IPS-NIHi7 (cell line): Measurements from ENCODE around the gene TSPOAP1.

Source experiments
- DNase-seq: peaks from one replicate; pipeline ENCODE4 v3.0.0; 2012; ENCODE audit warnings: mixed read lengths; ENCODE audit errors: extremely low spot score

Gene TSPOAP1

DNA sequence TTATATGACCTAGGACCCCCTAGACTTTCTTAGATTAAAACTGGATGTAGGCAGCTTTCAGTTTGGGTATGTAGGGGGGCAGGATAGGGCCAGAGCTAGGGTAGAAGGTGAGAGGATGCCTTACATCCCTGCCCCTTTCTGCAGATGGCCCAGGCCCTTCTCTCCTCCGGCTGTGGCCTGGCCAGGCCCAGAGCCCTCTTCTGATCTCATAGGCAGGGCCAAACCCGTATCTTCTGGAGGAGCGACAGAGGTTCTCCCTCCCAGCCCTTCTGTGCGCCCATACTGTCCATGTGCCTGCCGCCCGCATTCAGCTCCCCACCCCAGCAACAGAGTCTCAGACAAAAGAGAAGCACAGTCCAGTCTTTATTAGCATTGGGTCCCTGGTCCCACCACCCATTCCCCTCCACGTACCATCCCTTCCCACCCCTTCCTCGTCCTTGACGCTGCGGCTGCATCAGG lies 2.0 kb upstream of the TSPOAP1 start:
- no peak for DNase-seq

DNA sequence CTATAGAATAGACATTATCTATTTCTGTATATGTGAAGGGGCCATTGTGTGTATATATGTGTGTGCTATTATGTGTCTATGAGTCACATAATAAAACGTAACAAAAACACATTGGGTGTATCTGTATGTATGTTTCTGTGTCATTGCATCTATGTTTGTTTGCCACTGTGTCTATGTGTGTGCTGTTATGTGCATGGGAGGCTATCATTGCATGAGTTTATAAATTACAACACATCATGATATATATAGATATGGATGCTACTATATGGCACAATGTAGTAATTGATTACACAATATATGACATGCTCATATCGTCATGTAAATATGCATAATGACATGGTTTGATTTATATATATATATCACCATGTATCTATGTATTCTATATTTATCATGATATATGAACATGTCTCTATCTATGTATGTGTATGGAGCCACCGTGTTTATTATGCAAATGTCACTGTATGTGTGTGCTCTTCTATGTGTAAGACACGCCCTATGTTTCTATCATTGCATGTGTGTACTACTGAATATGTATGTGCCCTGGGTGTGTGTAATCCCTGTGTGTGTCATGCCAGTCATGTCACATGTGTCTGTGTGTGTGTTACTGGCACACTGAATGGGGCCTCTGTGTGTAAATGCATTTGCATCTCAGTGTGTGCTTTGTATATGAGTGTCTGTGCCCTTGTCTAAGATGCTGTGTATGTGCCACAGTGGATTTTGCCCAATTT lies 1.4 kb upstream of the TSPOAP1 start:
- no peak for DNase-seq

DNA sequence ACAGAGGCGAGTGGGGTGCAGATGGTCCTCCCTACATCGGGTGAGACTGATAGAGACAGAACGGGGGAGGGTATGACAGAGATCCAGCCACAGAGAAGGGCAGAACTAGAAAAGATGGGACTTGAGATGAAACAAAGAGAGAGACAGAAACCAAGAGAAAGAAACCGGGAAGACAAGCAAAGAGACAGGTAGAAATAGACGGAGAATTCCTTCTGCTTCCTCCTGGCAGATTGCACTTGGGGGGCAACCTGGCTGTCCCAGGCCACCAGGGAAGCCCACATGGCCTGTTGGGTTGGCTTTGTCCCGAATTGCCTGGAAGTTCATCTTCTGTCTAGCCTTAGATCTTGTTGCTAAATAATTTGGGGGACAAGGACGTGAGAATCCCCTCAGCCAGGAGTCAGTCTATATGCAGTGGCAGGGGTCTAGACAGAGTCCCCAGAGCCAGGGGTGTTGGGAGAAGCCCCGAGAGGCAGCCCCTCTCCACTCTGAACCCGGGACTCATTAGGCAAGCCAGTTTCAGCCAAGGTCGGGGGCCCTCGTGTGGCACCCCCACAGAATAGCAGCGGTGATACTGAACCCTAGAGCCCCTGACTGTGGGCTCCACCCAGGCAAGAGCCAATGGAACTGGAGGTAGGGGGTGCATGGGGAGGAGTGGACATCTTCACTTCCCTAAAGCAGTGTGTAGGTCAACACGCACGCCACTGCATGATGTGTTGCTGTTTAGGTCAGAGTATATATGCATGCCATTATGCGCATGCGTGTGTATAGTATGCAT lies 627 bp upstream of the TSPOAP1 start:
- DNase-seq, result peak; percentile 49

DNA sequence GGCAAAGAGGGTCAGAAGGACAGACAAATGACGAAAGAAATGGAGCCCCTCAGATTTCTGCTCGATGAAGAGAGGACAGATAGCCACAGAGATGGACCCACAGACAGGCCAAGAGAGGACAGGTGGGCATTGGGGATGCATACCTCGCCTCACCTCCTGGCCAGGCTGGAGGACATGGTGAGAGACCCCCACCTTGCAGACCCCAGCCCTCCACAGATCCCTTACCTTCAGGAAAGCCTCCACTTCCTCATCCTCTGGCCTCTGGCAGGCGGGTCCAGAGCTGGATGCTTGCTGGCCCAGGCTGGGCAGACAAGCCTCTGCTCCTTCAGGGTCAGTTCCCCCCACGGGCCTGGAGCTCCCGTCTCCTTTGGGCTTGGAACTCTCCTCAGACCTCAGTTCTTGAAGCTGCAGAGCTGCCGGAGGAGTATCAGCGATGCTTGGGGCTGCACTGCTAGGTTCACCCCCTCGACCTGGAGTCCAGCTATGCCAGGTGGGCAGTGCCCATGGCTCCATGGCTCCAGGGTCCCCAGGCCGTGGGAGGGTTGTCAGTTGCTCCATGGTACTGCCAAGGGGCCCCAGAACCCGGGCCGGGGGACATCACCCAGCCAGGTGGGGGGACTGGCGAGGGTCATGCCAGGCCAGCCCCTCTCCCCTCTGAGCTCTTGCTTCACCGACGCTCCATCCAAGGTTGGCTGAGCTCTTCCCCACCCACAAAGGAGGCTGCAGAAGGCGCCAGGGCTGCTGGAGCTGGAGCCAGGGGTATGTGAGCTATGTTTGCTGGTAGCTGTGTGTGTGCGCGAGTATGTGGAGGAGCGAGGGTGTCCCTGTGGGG lies 1.0 kb downstream of the TSPOAP1 start:
- no peak for DNase-seq

DNA sequence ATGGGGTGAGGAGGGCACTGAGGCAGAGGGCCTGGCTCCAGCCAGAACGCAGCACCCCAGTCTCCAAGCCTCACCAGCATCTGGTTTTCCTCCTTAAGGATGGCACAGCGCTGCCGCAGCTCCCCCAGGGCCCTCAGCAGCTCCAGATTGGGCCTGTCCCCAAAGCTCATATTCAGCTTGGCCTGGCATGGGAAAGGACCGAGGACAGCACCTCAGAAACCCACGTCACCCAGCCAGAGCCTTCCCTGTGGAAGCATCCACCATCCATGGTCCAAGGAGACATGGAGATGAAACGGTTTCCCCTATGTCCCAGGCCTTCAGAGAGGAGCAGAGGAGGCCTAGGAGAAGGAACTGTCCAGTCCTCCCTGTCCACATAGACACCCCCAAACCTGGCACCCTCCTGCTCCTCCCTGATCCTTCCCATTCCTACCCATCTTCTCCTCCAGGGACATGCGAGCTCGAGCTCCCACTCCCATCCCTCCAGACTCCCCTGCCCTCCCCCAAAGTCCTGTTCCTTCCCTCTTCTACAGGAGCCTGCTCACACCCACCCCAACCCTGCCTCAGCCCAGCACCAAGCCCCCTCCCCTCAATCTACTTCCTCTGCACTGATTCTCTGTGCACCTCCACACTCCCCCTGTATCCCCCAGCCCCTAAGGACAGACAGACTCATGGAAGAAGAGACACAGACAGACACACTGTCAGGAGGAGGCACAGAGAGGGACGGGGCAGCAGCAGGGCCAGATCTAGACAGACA lies 1.8 kb downstream of the TSPOAP1 start:
- no peak for DNase-seq

DNA sequence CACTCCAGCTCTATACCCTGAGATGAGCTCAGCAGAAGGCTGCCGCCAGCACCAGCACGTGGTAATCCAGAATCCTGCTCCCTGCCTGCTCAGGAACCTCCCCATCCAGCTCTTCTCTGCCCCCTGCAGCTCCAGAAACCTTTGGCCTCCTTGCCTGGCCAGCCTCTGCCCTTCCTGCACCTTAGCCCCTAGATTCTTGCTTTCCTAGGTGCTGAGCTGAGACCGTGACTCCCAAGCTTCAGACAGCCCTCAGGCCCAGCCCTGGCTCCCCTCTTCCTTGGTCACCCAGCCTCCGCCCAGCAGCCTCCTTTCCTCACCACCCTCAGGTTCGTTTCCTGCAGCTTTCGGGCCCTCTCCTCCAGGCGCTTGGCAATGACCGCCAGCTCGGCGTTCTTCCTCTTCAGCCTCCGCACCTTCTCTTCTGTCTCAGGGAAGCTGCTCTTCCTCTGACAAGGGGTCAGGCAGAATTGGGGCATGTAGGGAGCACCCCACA lies 2.6 kb downstream of the TSPOAP1 start:
- DNase-seq, result no peak

DNA sequence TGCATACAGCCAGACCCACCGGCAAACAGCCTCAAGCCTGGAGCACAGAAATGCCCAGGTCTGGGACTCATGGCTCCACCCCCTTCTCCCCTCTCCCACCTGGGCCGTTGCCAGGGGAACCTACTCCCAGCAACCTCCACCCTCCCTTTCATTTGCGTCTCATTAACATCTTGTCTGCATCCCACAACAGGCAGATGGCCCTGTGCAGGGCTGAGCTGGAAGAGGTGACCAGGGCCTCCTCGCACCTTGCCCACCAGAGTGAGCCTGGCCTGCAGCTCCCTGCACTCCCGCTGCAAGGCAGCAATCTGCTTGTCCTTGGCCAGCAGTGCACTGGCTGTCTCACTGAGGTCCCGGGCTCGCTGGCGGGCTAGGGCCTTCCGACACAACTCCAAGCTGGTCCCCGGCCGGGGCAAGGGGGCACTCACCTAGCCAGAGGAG lies 3.3 kb downstream of the TSPOAP1 start:
- DNase-seq, result peak; percentile 68

DNA sequence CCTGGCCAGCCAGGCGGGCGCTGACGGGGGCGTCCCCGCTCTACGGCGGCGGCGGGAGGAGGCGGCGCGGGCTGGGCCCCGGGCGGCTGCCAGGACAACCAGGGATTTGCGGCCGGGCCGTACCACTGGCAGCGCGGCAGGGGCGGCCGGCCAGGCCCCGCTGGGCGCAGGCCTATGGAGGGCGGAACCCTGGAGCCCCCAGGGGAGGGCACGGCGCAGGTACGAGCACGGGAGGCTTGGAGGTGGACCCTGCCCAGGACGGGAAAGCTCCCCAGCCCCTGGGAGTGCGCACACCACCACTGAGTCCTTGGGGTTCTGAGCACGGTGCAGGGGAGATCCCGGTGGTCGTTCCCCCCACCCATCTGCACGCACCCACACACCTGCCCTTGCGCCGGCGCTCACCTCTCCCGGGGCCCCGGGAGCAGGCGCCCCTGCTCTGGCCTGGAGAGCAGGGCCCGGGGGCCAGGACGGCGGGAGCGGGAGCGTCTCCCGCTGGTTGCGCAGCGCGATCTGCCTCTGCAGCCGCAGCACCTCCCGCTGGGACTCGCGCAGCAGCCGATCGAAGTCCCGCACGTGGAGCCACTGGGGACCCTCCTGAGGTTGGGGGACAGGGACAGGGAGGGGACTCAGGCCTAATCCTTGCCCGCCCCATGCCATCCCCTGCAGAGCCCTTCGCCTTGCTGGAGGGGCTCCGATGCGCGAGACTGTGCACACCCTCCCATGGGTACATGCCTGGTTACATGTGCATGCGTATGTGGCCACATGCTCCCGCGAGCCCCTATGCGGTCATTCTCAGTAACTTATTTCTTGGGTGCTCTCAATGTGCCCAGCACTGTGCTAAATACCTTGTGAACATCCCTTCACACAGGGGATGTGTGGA lies 3.9 kb downstream of the TSPOAP1 start:
- DNase-seq, result peak; percentile 77

DNA sequence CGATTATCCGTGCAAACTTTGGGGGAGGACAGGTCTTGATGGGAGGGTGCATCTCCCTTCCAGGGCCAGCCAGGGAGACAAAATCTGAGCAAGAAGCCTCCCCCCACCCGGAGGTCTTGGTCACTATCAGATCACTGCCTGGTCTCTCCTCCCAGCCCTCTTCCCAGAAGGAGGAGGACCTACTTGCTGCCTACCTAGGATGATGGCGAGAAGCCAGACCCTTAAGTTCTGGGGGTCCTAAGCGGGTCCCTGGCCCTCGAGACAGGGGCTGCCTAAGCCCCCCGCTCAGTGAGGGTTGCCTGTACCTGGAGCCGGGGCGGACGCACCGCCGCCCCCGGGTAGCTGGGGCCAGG lies 4.6 kb downstream of the TSPOAP1 start:
- no peak for DNase-seq

DNA sequence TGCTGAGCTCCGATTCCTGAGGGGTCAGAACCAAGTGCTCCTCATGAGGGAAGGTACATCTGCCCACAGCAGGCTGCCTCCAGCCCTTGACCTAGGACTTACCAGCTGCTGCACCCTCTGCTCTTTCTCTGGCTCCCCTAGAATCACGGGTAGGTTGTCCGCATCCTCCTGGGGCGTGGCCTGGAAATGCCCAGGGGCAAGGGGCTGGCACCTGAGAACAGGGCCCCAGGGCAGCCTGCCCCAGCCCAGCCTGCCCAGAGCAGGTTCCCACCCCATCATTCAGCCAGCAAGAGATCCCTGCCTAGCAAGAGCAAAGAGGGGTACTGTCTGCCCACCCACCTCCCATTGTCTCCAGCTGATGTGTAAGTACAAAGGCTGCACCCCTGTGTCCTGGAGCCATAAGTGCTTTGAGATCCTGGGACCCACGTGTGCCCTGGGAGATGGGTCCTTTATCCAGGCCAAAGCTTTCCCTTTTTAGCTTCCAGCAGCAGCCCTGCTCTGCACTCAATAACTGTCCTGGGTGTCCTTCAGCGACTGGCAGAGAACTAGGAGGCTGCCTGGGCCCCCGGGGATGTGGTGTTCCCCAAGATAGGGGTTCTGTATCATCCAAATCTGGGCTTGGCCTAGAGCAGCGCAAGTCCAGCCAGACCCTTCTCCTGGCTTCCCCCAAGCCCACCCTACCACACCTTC lies 5.1 kb downstream of the TSPOAP1 start:
- no peak for DNase-seq

DNA sequence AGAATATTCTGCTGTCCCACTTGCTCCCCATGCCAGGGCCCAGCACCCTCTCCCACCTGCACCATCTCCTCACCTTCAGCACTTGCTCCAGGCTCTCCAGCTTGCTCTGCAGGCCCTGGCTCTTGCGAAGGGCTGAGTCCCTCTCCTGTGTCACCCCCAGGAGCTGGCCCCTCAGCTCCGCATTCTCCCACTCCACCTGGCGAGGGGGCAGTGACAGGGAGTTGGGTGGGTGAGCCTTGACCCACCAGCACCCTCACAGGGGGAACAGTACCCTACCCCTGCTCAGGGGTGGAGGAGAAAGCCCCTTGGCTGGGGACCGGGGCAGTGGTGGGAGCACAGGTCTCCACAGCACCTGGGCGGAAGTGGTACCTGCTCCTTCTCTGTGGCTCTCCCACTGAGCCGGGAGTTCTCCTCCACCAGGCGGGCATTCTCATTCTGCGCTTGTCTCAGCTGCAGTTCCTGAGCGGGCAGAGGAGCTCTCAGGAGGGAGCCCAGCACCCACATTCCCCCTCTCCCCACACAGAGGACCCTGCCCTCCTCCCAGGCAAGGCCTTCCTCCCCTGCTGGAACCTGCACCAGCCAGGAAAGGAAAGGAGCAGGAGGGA lies 5.9 kb downstream of the TSPOAP1 start:
- DNase-seq, result no peak

DNA sequence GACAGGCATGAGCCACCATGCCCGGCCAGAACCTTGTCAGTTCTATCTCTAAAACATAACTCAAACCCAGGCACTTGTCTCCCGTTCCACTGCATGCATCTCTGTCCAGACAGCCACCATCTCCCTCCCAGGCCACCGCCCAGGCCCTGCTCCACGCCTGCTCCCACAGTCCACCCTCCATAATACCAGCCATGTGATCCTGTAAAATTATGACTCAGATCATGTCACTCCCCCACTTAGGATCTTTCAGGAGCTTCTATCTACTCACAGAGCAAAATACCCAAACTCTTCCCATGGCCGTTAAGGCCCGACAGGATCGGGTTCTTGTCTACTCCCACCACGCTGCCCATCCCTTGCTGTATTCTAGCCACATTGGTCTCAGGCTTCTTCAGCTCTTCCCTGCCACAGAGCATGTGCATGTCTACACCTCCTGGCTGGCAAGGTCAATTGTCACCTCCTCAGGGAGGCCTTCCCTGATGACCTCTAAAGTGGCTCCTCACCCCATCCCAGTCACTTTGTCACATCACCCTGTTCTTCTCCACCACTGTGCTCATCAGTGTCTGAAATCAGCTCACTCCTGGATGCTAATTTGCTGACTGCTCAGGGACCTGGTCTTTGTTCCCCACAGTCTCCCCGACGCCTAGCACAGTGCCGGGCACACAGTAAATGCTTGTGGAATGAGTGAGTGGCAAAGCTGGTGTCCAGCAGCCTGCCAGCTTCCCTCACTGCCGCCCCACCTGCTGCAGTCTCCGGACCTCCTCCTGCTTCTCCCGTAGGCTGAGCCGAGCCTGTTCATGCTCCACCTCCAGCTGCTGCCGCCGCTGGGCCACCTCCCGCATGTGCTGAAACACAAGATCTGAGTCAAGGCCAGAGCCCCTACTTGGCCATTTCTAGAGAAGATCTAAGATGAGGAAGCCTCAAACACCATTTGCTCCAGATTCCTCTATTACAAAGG lies 6.7 kb downstream of the TSPOAP1 start:
- DNase-seq, result no peak

DNA sequence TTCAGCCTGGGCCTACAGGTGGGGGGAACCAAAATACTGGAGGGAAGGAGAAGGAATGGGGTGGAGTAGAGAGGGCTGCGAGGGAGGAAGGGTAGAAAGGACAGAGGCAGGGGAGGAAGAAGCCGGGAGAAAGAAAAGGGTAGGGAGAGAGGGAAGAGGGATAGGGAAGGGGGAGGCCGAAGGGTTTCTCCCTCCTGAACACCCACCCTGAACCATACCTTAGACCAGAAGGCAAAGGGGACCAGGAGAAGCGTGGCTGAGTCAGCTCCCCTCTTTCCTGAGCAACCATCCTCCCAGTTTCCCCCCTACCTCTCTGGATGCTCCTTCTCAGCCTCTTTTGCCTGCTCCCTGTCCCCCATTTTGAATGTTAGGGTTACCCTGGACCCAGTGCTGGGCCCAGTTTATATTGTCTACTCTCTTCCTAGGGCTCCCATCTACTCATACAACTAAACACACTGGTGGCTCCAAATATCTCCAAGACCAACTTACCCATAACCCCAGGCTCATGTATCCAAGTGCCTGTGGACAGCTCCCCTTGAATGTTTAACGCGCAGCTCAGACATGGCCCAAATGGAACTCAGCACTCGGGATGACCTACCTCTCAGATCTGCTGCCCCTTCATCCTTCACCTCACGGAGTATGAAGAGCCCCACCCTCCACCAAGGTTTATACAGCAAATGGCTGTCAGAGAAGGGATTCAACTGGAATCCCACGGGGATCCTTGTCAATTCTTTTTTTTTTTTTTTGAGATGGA lies 7.8 kb downstream of the TSPOAP1 start:
- DNase-seq, result no peak

DNA sequence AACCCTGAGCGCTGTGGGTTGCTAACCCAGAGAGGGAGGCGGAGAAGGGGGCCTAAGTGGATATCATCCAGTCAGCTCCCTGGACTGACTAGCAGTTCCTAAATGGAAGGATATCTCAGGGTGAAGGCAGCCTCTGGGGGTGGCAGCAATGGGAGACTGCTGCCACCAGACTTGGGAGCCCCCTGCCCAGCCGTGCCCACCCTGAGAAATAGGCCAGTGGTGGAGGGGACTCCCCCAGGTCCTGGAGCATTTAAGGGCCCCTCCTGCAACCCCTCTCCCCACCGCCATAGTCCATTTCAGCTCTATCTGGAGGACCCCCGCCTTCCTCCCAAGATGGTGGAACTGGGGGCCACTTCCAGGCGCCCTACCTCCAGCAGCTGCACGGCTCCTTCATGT lies 8.4 kb downstream of the TSPOAP1 start:
- DNase-seq, result no peak

DNA sequence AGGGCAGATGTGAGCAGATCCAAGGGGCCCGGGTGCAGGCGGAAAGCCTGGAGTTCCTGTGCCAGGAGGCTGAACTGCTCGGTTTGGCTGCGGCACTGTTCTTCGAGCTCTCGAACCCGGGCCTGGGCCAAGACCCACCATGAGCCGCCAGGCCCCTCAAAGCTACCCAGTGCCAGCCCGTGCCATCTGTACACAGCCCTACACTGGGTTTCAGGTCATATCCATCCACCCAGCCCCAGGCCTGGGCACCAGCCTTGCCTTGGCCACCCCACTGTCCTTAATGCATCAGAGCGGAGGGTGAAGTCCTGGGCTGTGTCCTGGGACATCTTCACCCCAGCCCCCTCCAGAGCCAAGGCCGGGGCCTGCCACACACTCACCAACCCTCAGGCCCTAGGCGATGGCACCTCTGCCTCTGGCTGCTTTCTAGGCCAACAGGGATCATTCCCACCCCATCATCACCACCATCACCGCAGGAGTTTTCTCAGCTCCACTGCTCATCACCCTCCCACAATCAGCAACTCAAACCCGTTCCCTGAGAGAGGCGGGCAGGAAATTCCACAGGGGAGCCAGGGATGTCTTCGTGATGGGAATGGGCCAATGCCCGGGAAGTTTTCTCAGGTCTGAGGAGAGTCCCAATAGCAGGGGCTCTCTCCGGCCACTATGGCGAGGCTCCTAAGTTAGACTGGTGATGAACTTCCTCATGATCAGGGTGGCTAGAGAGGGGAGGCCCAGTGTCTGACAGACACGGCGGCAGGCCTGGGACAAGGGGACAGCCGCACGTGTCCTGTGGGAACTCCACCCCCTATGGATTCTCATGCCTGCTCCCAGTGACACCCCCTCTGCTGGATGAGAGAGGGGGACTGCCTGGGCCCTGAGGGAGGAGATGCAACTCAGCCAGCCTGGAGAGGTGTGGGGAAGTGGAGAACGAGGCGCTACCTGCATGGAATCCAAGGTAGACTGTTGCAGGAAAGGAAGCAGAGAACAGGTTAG lies 9.1 kb downstream of the TSPOAP1 start:
- no peak for DNase-seq

DNA sequence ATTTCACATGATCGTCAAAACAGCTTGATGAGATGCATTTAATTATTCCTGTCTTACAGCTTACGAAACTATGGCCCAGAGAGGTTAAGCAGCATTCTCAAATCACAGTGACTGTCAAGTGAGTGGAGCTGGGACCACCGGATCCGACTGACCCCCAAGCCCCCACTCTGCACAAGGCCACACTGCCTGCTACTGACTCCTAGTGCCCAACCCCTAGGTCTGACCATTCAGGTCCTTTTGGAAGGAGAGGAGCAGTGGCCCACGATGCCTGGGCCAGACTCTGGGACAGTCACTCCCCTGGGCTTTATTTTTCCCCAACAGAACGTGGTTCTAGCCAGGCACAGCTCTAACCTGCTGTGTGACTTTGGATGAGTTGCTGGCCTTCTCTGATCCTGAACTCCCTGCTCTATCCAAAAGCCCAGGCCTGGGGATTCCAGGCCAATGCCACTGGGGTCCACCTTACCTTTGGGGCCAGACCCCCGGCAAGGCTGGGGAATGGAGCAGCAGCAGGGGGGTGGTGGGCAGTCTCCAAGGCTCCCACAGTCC lies 9.9 kb downstream of the TSPOAP1 start:
- no peak for DNase-seq
